ENCODE measurements around the gene TRMT112.

DNA sequence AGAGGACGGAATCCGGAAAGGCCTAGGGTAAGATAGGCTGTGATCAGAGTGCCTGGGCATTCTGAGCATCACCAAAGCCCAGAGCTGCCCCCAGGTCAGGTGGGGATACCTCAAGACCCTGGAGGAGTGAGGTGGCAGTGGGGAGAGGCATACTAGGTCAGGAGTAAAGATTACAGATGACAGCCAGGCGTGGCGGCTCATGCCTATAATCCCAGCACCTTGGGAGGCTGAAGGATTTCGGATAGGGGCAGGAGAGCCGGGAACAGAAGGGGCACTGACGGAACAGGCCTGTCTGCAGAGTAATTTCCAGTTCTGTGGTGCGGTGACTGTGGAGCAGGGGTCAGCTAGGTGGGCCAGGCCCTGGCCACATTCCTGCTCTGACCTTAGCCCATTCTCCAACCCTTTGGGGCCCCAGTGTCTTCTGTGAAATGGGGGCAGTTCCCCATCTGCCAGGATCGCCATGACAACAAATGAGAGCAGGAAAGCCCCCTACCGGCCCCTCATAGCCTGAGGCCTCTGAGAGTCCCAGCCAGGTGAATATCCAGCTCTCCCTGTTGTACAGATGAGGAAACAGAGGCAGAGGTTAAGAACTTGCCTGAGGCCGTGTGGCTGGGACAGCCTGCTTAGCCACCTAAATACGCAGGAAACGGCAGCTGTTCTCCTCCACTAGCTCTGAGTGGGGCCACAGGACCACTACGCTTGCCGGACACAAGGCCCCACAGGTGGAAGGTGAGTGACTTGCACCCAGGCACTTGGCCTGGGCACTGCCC lies 42.1 kb downstream of the TRMT112 start:
- TF ChIP-seq POLR2A (IDR thresholded peaks at IDR 0.05; ENCODE audit: low read length) (no peak), GATA1 (IDR thresholded peaks at IDR 0.05; ENCODE audit: low read depth, low read length) (no peak)
